Vagina (tissue), 2 donors: ENCODE results near the gene SSBP4. TPM values are rescaled to one million over a fixed set of nuclear protein-coding genes. Genes with fewer than 3 reads are reported as not detected.

ENCODE experiments used
- DNase-seq, 2 donors: peaks; one replicate each; pipeline ENCODE4 v3.0.0-alpha.2; 2017; ENCODE audit errors: extremely low spot score in 2 of 2
- H3K27ac ChIP-seq: fragments of 200-600 bp; sonication (generic); one replicate; pipeline ENCODE4 v1.5.1; 2019
- H3K27me3 ChIP-seq: fragments of 200-600 bp; sonication (generic); one replicate; pipeline ENCODE4 v1.5.1; 2019
- H3K36me3 ChIP-seq, 2 donors: fragments of 200-600 bp; sonication (generic); one replicate each; pipeline ENCODE4 v1.5.1; 2017 to 2019
- H3K4me1 ChIP-seq: fragments of 200-600 bp; sonication (generic); one replicate; pipeline ENCODE4 v1.5.1; 2019
- H3K4me3 ChIP-seq, 2 donors: fragments of 200-600 bp; sonication (generic); 1 replicate in 1 of 2; 2 replicates in 1 of 2; pipeline ENCODE4 v1.5.1; 2016 to 2019
- H3K9me3 ChIP-seq: fragments of 200-600 bp; sonication (generic); one replicate; pipeline ENCODE4 v1.5.1; 2019
- CTCF ChIP-seq, 3 experiments: fragments of 450-650 bp in 2 of 3; fragments of 200-600 bp in 1 of 3; sonication (generic) in 1 of 3; IDR thresholded peaks; one replicate each; pipeline ENCODE4 v1.5.1; 2017 to 2019; ENCODE audit warnings: antibody characterized with exemption in 3 of 3, mild to moderate bottlenecking in 2 of 3, moderate library complexity in 2 of 3
- POLR2A ChIP-seq, 2 donors: fragments of 450-650 bp; IDR thresholded peaks; one replicate each; pipeline ENCODE4 v1.6.1; 2017; ENCODE audit warnings: antibody characterized with exemption in 2 of 2, mild to moderate bottlenecking in 2 of 2, moderate library complexity in 2 of 2
- POLR2AphosphoS5 ChIP-seq, 2 donors: sonication (generic); formaldehyde crosslinking; IDR thresholded peaks; one replicate each; pipeline ENCODE4 v1.9.0; 2017; ENCODE audit warnings: antibody characterized with exemption in 2 of 2, mild to moderate bottlenecking in 2 of 2, low read depth in 1 of 2; ENCODE audit not compliant: insufficient read depth in 1 of 2
- intact Hi-C: fragments of 100-400 bp; cut with DNase I; formaldehyde crosslinking; loops from one replicate; pipeline ENCODE4 v1.15.1; 2023
- microRNA-seq: library from miRNA; unstranded; fragments of <30 nt; microRNA quantifications from one replicate; pipeline ENCODE4, GENCODE V29; 2017; ENCODE audit warnings: borderline number of aligned reads, borderline replicate concordance
- small RNA-seq: library from RNA; depleted of rRNA; stranded (forward); fragments of <200 nt; gene quantifications from one replicate; pipeline ENCODE3, GENCODE V24; 2016
- total RNA-seq: library from RNA; depleted of rRNA; stranded (reverse); fragments of >200 nt; gene quantifications from one replicate; pipeline ENCODE4 v1.2.3, GENCODE V29; 2016

The SSBP4 gene
- total RNA-seq, 1 donor from 2014 or later = 72.7 TPM

GRCh38 chr19:18481505-18482222 lies 62.5 kb downstream of the SSBP4 start:
- no peak for TF ChIP-seq POLR2AphosphoS5 (IDR thresholded peaks at IDR 0.05; ENCODE audit: insufficient read depth in 1 of 2, low read depth in 1 of 2)
- no peak for TF ChIP-seq POLR2A (IDR thresholded peaks at IDR 0.05)
- no peak for TF ChIP-seq CTCF (IDR thresholded peaks at IDR 0.05)
- no peaks in the 10 kb centered on the region for H3K36me3 ChIP-seq
- H3K4me1 ChIP-seq = peaks cover 71% of the 10 kb centered on the region
- H3K9me3 ChIP-seq = no peaks in the 10 kb centered on the region
- H3K4me3 ChIP-seq = no peak overlapping the region
- H3K27me3 ChIP-seq = no peaks in the 10 kb centered on the region
- no peak for DNase-seq
- no peak overlapping the region for H3K27ac ChIP-seq
- intact Hi-C loops = no loop called here

- TF ChIP-seq CTCF (IDR thresholded peaks at IDR 0.05) (no peak), POLR2AphosphoS5 (IDR thresholded peaks at IDR 0.05; ENCODE audit: insufficient read depth in 1 of 2, low read depth in 1 of 2) (no peak), POLR2A (IDR thresholded peaks at IDR 0.05) (no peak)
- H3K4me3 ChIP-seq = no peak overlapping the region
- peaks cover 85% of the 10 kb centered on the region for H3K4me1 ChIP-seq
- H3K9me3 ChIP-seq = no peaks in the 10 kb centered on the region
- DNase-seq = no peak
- H3K36me3 ChIP-seq = no peaks in the 10 kb centered on the region
- H3K27ac ChIP-seq = peak overlapping the region; percentile 17
- intact Hi-C loops = no loop called here
- H3K27me3 ChIP-seq = no peaks in the 10 kb centered on the region
Observed at GRCh38 chr19:18483119-18483890, 64.1 kb downstream of the SSBP4 start.

Small RNAs within 50 kb of the gene (microRNA-seq; reads per million reads assigned to microRNA genes)
- gene MIR3189 = not detected

Small RNAs within 50 kb of the gene (small RNA-seq; reads per million reads assigned to genes)
- gene MIR3189 = not detected

Other genes with a start within 250 kb of the SSBP4 start
- 43.7 TPM for gene IFI30, start 245.6 kb upstream of the SSBP4 start, total RNA-seq
- gene MPV17L2, start 226.2 kb upstream of the SSBP4 start, total RNA-seq = 10.3 TPM
- gene RAB3A, start 215.4 kb upstream of the SSBP4 start, total RNA-seq = 5.6 TPM
- gene PDE4C, start 193.0 kb upstream of the SSBP4 start, total RNA-seq = 0.98 TPM
- gene IQCN, start 144.9 kb upstream of the SSBP4 start, total RNA-seq = 4.4 TPM
- 531 TPM for gene JUND, start 137.8 kb upstream of the SSBP4 start, total RNA-seq
- gene LSM4, start 96.3 kb upstream of the SSBP4 start, total RNA-seq = 54.3 TPM
- gene PGPEP1, start 78.8 kb upstream of the SSBP4 start, total RNA-seq = 27.5 TPM
- 25.5 TPM for gene GDF15, start 33.2 kb upstream of the SSBP4 start, total RNA-seq
- 3.9 TPM for gene LRRC25, start 21.8 kb upstream of the SSBP4 start, total RNA-seq
- gene ISYNA1, start 18.7 kb downstream of the SSBP4 start, total RNA-seq = 57.5 TPM
- 25.3 TPM for gene ELL, start 102.7 kb downstream of the SSBP4 start, total RNA-seq
- 376 TPM for gene FKBP8, start 124.2 kb downstream of the SSBP4 start, total RNA-seq
- gene KXD1, start 138.5 kb downstream of the SSBP4 start, total RNA-seq = 131 TPM
- 747 TPM for gene UBA52, start 152.5 kb downstream of the SSBP4 start, total RNA-seq
- gene REX1BD, start 169.4 kb downstream of the SSBP4 start, total RNA-seq = 124 TPM
- gene CRLF1, start 187.4 kb downstream of the SSBP4 start, total RNA-seq = 15.2 TPM
- 4.2 TPM for gene TMEM59L, start 193.5 kb downstream of the SSBP4 start, total RNA-seq
- gene KLHL26, start 217.6 kb downstream of the SSBP4 start, total RNA-seq = 8.3 TPM